IMR-90 (cell line): ENCODE data around the gene TIAM1. TPM values are rescaled to one million over a fixed set of nuclear protein-coding genes. Genes with fewer than 3 reads are reported as not detected.

Experiments
- ATAC-seq: fragments of 200-7000 bp; cut with Tn5 transposase; 2 replicates; pipeline ENCODE4 v1.9.1; 2020; ENCODE audit warnings: low read depth, mild to moderate bottlenecking, moderate library complexity
- BruUV-seq: library from RNA; stranded (reverse); fragments of 400-500 nt; replicated peaks from 2 replicates; lab custom pipeline; 2021; lab: Mats Ljungman, UMichigan
- CTCF ChIA-PET: fragments of 300-600 bp; formaldehyde crosslinking; extraction: SDS; loops from one replicate; lab custom pipeline; 2021; ENCODE audit warnings: antibody characterized with exemption; lab: Yijun Ruan, JAX
- POLR2A ChIA-PET: fragments of 300-600 bp; sonication (Branson Sonifier 250); formaldehyde crosslinking; loops from one replicate; lab custom pipeline; 2022; ENCODE audit warnings: antibody characterized with exemption; ENCODE audit not compliant: unreplicated experiment; lab: Charles Lee
- DNase-seq: peaks from one replicate; pipeline ENCODE4 v3.0.0; 2013
- H2AFZ ChIP-seq: replicated peaks from 2 replicates; pipeline ENCODE3; 2013; ENCODE audit warnings: low read length, mild to moderate bottlenecking; ENCODE audit not compliant: poor library complexity
- H2AK5ac ChIP-seq: 2 replicates; pipeline ENCODE4 v1.6.1; 2013; ENCODE audit warnings: low read depth, low read length, inconsistent platforms
- H2AK9ac ChIP-seq: replicated peaks from 2 replicates; pipeline ENCODE3; 2013; ENCODE audit warnings: mild to moderate bottlenecking, low read depth, low read length, moderate library complexity; ENCODE audit not compliant: poor library complexity
- H2BK120ac ChIP-seq: 2 replicates; pipeline ENCODE4 v1.6.1; 2013; ENCODE audit warnings: low read depth, low read length, inconsistent platforms
- H2BK15ac ChIP-seq: 3 replicates; pipeline ENCODE4 v1.6.1; 2013; ENCODE audit warnings: low read depth, low read length, inconsistent platforms
- H2BK20ac ChIP-seq: 2 replicates; pipeline ENCODE4 v1.6.1; 2013; ENCODE audit warnings: low read depth, mild to moderate bottlenecking, inconsistent platforms, low read length, moderate library complexity
- H2BK5ac ChIP-seq: 2 replicates; pipeline ENCODE4 v1.6.1; 2013; ENCODE audit warnings: mild to moderate bottlenecking, low read depth, low read length, inconsistent platforms; ENCODE audit not compliant: poor library complexity, severe bottlenecking
- H3K14ac ChIP-seq: replicated peaks from 2 replicates; pipeline ENCODE4 v1.6.1; 2013; ENCODE audit warnings: low read depth, low read length, inconsistent platforms
- H3K18ac ChIP-seq: 2 replicates; pipeline ENCODE4 v1.6.1; 2013; ENCODE audit warnings: low read depth, low read length, control low read depth
- H3K23ac ChIP-seq: 2 replicates; pipeline ENCODE4 v1.6.1; 2013; ENCODE audit warnings: low read depth, low read length, inconsistent platforms
- H3K27ac ChIP-seq: 2 replicates; pipeline ENCODE4 v1.5.1; 2013; ENCODE audit warnings: mild to moderate bottlenecking, control low read depth, low read length; ENCODE audit not compliant: insufficient read depth
- H3K27me3 ChIP-seq: 2 replicates; pipeline ENCODE4 v1.6.1; 2013; ENCODE audit warnings: low read length; ENCODE audit not compliant: control insufficient read depth, insufficient read depth
- H3K36me3 ChIP-seq: 2 replicates; pipeline ENCODE4 v1.6.1; 2013; ENCODE audit warnings: low read length, mixed read lengths; ENCODE audit not compliant: control insufficient read depth, insufficient read depth
- H3K4ac ChIP-seq: 2 replicates; pipeline ENCODE4 v1.6.1; 2013; ENCODE audit warnings: low read depth, low read length, inconsistent platforms
- H3K4me1 ChIP-seq: 2 replicates; pipeline ENCODE4 v1.6.1; 2013; ENCODE audit warnings: low read length, mixed read lengths; ENCODE audit not compliant: control insufficient read depth, insufficient read depth
- H3K4me2 ChIP-seq: 2 replicates; pipeline ENCODE4 v1.6.1; 2013; ENCODE audit warnings: low read depth, mild to moderate bottlenecking, control low read depth, low read length, moderate library complexity
- H3K4me3 ChIP-seq: 2 replicates; pipeline ENCODE4 v1.5.1; 2013; ENCODE audit warnings: low read depth, mild to moderate bottlenecking, control low read depth, low read length, moderate library complexity; ENCODE audit not compliant: insufficient read depth
- H3K56ac ChIP-seq: 2 replicates; pipeline ENCODE4 v1.6.1; 2013; ENCODE audit warnings: low read length, inconsistent platforms; ENCODE audit not compliant: insufficient read depth; ENCODE audit errors: extremely low read depth
- H3K79me1 ChIP-seq, 2 experiments: 2 replicates each; pipeline ENCODE4 v1.6.1; 2013; ENCODE audit warnings: low read length in 2 of 2, inconsistent platforms in 1 of 2, low read depth in 1 of 2
- H3K9ac ChIP-seq: 2 replicates; pipeline ENCODE4 v1.6.1; 2013; ENCODE audit warnings: low read depth, low read length, control low read depth
- H3K9me1 ChIP-seq: 2 replicates; pipeline ENCODE4 v1.6.1; 2013; ENCODE audit warnings: low read length, inconsistent platforms; ENCODE audit not compliant: insufficient read depth
- H3K9me3 ChIP-seq: 2 replicates; pipeline ENCODE4 v1.6.1; 2013; ENCODE audit warnings: low read length; ENCODE audit not compliant: control insufficient read depth, insufficient read depth
- H4K20me1 ChIP-seq: 2 replicates; pipeline ENCODE4 v1.6.1; 2013; ENCODE audit warnings: low read length, inconsistent platforms; ENCODE audit not compliant: insufficient read depth
- H4K5ac ChIP-seq: 2 replicates; pipeline ENCODE4 v1.6.1; 2013; ENCODE audit warnings: mild to moderate bottlenecking, low read depth, low read length, control low read depth
- H4K8ac ChIP-seq, 2 experiments: 2 replicates each; pipeline ENCODE4 v1.6.1; 2013; ENCODE audit warnings: low read depth in 2 of 2, low read length in 2 of 2, control low read depth in 1 of 2, inconsistent platforms in 1 of 2
- H4K91ac ChIP-seq: 2 replicates; pipeline ENCODE4 v1.6.1; 2013; ENCODE audit warnings: low read depth, low read length, inconsistent platforms; ENCODE audit not compliant: insufficient read depth
- ELK1 ChIP-seq: fragments of 150-350 bp; IDR thresholded peaks from 2 replicates; pipeline ENCODE4 v1.6.1; 2016; ENCODE audit warnings: low read depth, mild to moderate bottlenecking, low read length, moderate library complexity, borderline replicate concordance
- NFE2L2 ChIP-seq: fragments of 150-350 bp; IDR thresholded peaks from 2 replicates; pipeline ENCODE4 v1.6.1; 2016; ENCODE audit warnings: low read depth, mild to moderate bottlenecking, low read length
- POLR2A ChIP-seq: IDR thresholded peaks from 2 replicates; pipeline ENCODE4 v1.6.1; 2012; ENCODE audit warnings: mild to moderate bottlenecking, low read depth, low read length
- RAD21 ChIP-seq: IDR thresholded peaks from 2 replicates; pipeline ENCODE4 v1.6.1; 2012; ENCODE audit warnings: low read length, improper control_type of control experiment
- RCOR1 ChIP-seq: IDR thresholded peaks from 2 replicates; pipeline ENCODE4 v1.6.1; 2012; ENCODE audit warnings: mild to moderate bottlenecking, low read length, improper control_type of control experiment; ENCODE audit not compliant: insufficient replicate concordance
- RFX5 ChIP-seq: IDR thresholded peaks from 2 replicates; pipeline ENCODE4 v1.8.0; 2012; ENCODE audit warnings: low read depth, mild to moderate bottlenecking, low read length, moderate library complexity
- USF2 ChIP-seq: fragments of 150-350 bp; IDR thresholded peaks from 2 replicates; pipeline ENCODE4 v1.6.1; 2017; ENCODE audit warnings: mild to moderate bottlenecking, antibody characterized with exemption, low read length, low read depth
- WGBS, 2 experiments: methylation state at CpG; one replicate each; pipeline versions ENCODE4 v1.1.5 to v1.1.7; 2013; ENCODE audit warnings: missing lambda C conversion rate in 2 of 2; ENCODE audit not compliant: insufficient read length in 1 of 2; ENCODE audit errors: extremely low coverage in 2 of 2; 5-methylcytosine and 5-hydroxymethylcytosine counted together
- dilution Hi-C: fragments of 300-500 bp; cut with HindIII; formaldehyde crosslinking; loops from one replicate; pipeline ENCODE4 v1.14.3; 2018; ENCODE audit warnings: low sequenced_read_pairs; ENCODE audit not compliant: unreplicated experiment
- in situ Hi-C: fragments of 300-500 bp; cut with MboI; formaldehyde crosslinking; loops from 3 replicates; pipeline ENCODE4 v1.14.3; 2019; ENCODE audit warnings: low sequenced_read_pairs, inconsistent platforms, mixed read lengths
- intact Hi-C: fragments of 100-400 bp; cut with micrococcal nuclease; formaldehyde crosslinking; loops from 2 replicates; pipeline ENCODE4 v1.10.0; 2022
- polyA plus RNA-seq, 3 experiments: library from polyadenylated mRNA; depleted of rRNA; stranded (reverse); fragments of >200 nt; gene quantifications; 2 replicates each; pipeline ENCODE4 v1.2.3, GENCODE V29; 2012; ENCODE audit warnings: low replicate concordance in 1 of 3
- total RNA-seq: library from RNA; depleted of rRNA; stranded (reverse); fragments of >200 nt; gene quantifications from 2 replicates; pipeline ENCODE4 v1.2.3, GENCODE V29; 2012

TIAM1 gene
- total and polyA plus RNA-seq, 2 of the 4 experiments (the other 2 are of a cell fraction) = 2.9 to 9.3 TPM

GRCh38 chr21:31370281-31370892 lies 26.3 kb upstream of the TIAM1 start:
- Histone ChIP-seq H3K56ac (no peak overlapping the region), H3K9me1 (no peaks in the 10 kb centered on the region), H4K91ac (no peak overlapping the region), H4K8ac (no peak overlapping the region), H2BK15ac (no peak overlapping the region), H2AK5ac (no peak overlapping the region), H3K27ac (no peak overlapping the region), H2AFZ (no peak overlapping the region), H3K36me3 (no peaks in the 10 kb centered on the region), H2BK120ac (no peak overlapping the region), H4K5ac (no peak overlapping the region), H3K79me1 (no peaks in the 10 kb centered on the region), H2BK5ac (no peak overlapping the region), H3K4me1 (peaks cover 2% of the 10 kb centered on the region; the same call in 1 of the 2 replicates), H3K18ac (no peak overlapping the region; the same call in 1 of the 2 replicates), H3K9ac (no peak overlapping the region), H3K4me2 (peak overlapping the region; percentile 8; the same call in 1 of the 2 replicates), H2AK9ac (no peak overlapping the region), H3K23ac (no peak overlapping the region), H4K20me1 (no peaks in the 10 kb centered on the region), H3K4ac (no peak overlapping the region), H3K4me3 (no peak overlapping the region), H3K27me3 (no peaks in the 10 kb centered on the region; the same call in 1 of the 2 replicates), H3K9me3 (no peaks in the 10 kb centered on the region), H3K14ac (no peak overlapping the region), H2BK20ac (no peak overlapping the region)
- no CpG with 5 or more reads among the region's 4 CpGs for WGBS, 2 experiments
- no peak for DNase-seq
- dilution Hi-C loops = no loop called here
- in situ Hi-C loops = no loop called here
- POLR2A ChIA-PET = no interaction called here
- no TSS peak for BruUV-seq
- intact Hi-C loops = no loop called here
- TF ChIP-seq RAD21 = no peak
- no peak for TF ChIP-seq RFX5
- TF ChIP-seq POLR2A = no peak
- TF ChIP-seq ELK1 = no peak
- no peak for TF ChIP-seq NFE2L2
- TF ChIP-seq USF2 = no peak
- no peak for TF ChIP-seq RCOR1
- CTCF ChIA-PET = no interaction called here
- ATAC-seq = no peak
